Keratinocyte (primary cell): ENCODE results near the gene VKORC1.

ENCODE experiments used
- CTCF ChIP-seq, 3 experiments: IDR thresholded peaks in 1 of 3; conservative IDR thresholded peaks in 1 of 3; optimal IDR thresholded peaks in 1 of 3; 2 replicates in 2 of 3; 3 replicates in 1 of 3; pipeline versions ENCODE3 to v1.5.1; 2011; ENCODE audit warnings: low read length in 3 of 3, mild to moderate bottlenecking in 3 of 3, moderate library complexity in 2 of 3, control low read depth in 1 of 3, inconsistent platforms in 1 of 3; ENCODE audit not compliant: insufficient read depth in 2 of 3; ENCODE audit errors: extremely low read depth in 1 of 3
- EZH2 ChIP-seq: IDR thresholded peaks from one replicate; pipeline ENCODE4 v1.6.1; 2012; ENCODE audit warnings: inconsistent platforms, mild to moderate bottlenecking, low read length, moderate library complexity

- TF ChIP-seq CTCF (optimal IDR thresholded peaks at IDR 0.05 in 1 of 3, IDR thresholded peaks at IDR 0.05 in 1 of 3, conservative IDR thresholded peaks at IDR 0.05 in 1 of 3; ENCODE audit: extremely low read depth in 1 of 3, insufficient read depth in 2 of 3, low read length in 3 of 3) (no peak), EZH2 (no peak)
Measured at GRCh38 chr16:31127182-31127581, 32.6 kb upstream of the VKORC1 start.
